Measurements from ENCODE around the gene HNRNPF.

- no peak for TF ChIP-seq POU2F2 (IDR thresholded peaks at IDR 0.05; ENCODE audit: low read depth, low read length)
- TF ChIP-seq POLR2AphosphoS5 (IDR thresholded peaks at IDR 0.05; ENCODE audit: low read depth, low read length): no peak
- TF ChIP-seq POLR2A (IDR thresholded peaks at IDR 0.05; ENCODE audit: low read depth, low read length): no peak
- no peak for TF ChIP-seq TAF1 (IDR thresholded peaks at IDR 0.05; ENCODE audit: low read depth, low read length)
Measured at GRCh38 chr10:43360086-43360485, 48.9 kb downstream of the HNRNPF start.

All from GM12891 (cell line).